ENCODE measurements around the gene MBNL2. TPM values are rescaled to one million over a fixed set of nuclear protein-coding genes. Genes with fewer than 3 reads are reported as not detected.

Gene MBNL2
- total RNA-seq, 1 donor from 2014 or later, result 16.9 TPM

- no peak for DNase-seq (ENCODE audit: low read depth, low spot score)
- peak overlapping the region; percentile 16 for H3K27ac Mint-ChIP-seq (ENCODE audit: unreplicated experiment)
- no peak overlapping the region for H3K4me3 Mint-ChIP-seq
- TF ChIP-seq, protein P1, sequence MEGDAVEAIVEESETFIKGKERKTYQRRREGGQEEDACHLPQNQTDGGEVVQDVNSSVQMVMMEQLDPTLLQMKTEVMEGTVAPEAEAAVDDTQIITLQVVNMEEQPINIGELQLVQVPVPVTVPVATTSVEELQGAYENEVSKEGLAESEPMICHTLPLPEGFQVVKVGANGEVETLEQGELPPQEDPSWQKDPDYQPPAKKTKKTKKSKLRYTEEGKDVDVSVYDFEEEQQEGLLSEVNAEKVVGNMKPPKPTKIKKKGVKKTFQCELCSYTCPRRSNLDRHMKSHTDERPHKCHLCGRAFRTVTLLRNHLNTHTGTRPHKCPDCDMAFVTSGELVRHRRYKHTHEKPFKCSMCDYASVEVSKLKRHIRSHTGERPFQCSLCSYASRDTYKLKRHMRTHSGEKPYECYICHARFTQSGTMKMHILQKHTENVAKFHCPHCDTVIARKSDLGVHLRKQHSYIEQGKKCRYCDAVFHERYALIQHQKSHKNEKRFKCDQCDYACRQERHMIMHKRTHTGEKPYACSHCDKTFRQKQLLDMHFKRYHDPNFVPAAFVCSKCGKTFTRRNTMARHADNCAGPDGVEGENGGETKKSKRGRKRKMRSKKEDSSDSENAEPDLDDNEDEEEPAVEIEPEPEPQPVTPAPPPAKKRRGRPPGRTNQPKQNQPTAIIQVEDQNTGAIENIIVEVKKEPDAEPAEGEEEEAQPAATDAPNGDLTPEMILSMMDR (conservative IDR thresholded peaks at IDR 0.05), result no peak
- H3K4me1 Mint-ChIP-seq, result peaks cover 72% of the 10 kb centered on the region
- H3K27me3 Mint-ChIP-seq (ENCODE audit: low read depth), result no peaks in the 10 kb centered on the region
- peaks cover 2% of the 10 kb centered on the region for H3K9me3 Mint-ChIP-seq
- H3K36me3 Mint-ChIP-seq (ENCODE audit: low read depth), result peaks cover 8% of the 10 kb centered on the region
Measured at GRCh38 chr13:97264663-97265062, 42.5 kb downstream of the MBNL2 start.

DNA sequence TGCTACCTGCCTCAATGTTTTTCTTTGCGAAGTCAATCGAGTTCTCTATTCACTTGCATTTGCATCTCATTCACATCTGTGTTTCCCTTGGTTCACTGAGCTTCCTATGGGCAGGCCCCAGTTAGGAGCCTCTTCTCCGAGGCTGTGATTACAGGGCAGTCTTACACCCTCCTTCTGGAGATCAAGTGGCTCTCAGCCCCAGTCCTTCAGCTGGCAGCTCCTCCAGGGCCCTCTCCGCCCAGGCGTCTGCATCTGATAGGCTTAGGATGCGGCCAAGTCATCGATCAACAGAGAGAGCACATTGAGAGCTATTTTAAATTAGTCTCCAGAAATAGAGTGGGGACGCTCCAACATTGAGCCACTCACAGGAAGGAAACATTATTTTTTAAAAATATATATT lies 44.2 kb downstream of the MBNL2 start:
- Mint-ChIP-seq H3K4me1 (peaks cover 55% of the 10 kb centered on the region), H3K27me3 (ENCODE audit: low read depth) (no peaks in the 10 kb centered on the region), H3K4me3 (no peak overlapping the region), H3K27ac (ENCODE audit: unreplicated experiment) (no peak overlapping the region), H3K36me3 (ENCODE audit: low read depth) (peaks cover 5% of the 10 kb centered on the region), H3K9me3 (peaks cover 2% of the 10 kb centered on the region)
- TF ChIP-seq, protein P1 (conservative IDR thresholded peaks at IDR 0.05), result no peak
- no peak for DNase-seq (ENCODE audit: low read depth, low spot score)

- Mint-ChIP-seq H3K4me3 (no peak overlapping the region), H3K36me3 (ENCODE audit: low read depth) (peaks cover 5% of the 10 kb centered on the region), H3K27ac (ENCODE audit: unreplicated experiment) (no peak overlapping the region)
Measured at GRCh38 chr13:97266772-97267417, 44.8 kb downstream of the MBNL2 start.

DNA sequence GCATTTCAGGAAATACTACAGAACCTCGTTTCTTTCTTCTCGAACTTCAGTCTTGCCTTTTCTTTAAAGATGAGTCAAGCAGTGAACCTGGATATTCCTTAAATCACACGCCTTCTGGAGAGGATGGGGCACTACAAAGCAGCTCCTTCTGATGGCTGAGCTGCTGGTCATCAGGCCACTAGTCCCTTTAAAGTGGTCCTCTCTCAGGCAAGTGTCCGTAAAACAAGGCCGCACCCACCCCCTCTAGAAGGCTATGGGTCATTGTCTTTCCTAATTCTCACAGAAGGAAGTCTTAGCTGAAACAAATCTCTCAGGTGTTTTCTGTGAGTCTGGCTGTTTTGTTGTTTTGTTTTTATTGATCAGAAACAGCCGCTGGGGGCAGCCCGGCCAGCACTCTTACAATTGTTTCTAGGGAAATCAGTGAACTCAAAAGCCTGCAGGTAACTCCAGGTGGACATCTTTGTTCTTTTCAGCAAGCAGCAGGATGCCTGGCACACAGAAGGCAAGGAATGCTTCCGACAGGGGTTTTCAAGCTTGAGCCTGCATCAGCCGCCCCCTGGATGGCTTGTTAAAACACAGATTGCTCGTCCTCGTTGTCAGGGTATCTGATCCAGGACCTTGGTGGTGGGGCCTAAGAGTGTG lies 45.4 kb downstream of the MBNL2 start:
- TF ChIP-seq, protein P1 (conservative IDR thresholded peaks at IDR 0.05), result no peak
- Mint-ChIP-seq H3K27ac (ENCODE audit: unreplicated experiment) (no peak overlapping the region), H3K4me1 (peaks cover 48% of the 10 kb centered on the region), H3K4me3 (no peak overlapping the region), H3K27me3 (ENCODE audit: low read depth) (no peaks in the 10 kb centered on the region), H3K9me3 (peaks cover 2% of the 10 kb centered on the region), H3K36me3 (ENCODE audit: low read depth) (peaks cover 5% of the 10 kb centered on the region)
- no peak for DNase-seq (ENCODE audit: low read depth, low spot score)

More at GRCh38 chr13:97266772-97267417, 44.8 kb downstream of the MBNL2 start:
- H3K27me3 Mint-ChIP-seq (ENCODE audit: low read depth), result no peaks in the 10 kb centered on the region
- peaks cover 50% of the 10 kb centered on the region for H3K4me1 Mint-ChIP-seq
- no peak for DNase-seq (ENCODE audit: low read depth, low spot score)
- peaks cover 2% of the 10 kb centered on the region for H3K9me3 Mint-ChIP-seq
- TF ChIP-seq, protein P1 (conservative IDR thresholded peaks at IDR 0.05), result no peak

DNA sequence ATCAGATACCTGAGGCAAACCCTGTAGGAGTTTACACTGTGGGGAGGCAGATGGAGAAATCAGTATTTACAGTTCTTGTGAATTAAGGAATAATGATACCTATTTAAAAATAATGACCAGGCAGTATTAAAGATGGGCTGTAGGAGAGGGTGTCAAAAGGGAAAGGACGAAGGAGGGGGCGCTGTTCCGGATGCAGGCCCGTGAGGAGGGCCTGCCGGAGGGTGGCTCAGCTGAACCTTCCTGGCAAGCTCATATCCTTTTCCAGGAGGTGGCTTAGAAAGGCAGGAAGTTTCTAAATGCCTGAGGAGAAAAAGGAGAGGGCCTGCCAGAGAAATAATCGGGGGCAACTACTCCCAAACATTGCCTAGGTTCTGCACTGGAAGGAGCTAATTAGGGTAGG lies 46.6 kb downstream of the MBNL2 start:
- Mint-ChIP-seq H3K4me1 (peaks cover 43% of the 10 kb centered on the region), H3K36me3 (ENCODE audit: low read depth) (peaks cover 2% of the 10 kb centered on the region), H3K9me3 (peaks cover 2% of the 10 kb centered on the region), H3K27ac (ENCODE audit: unreplicated experiment) (peak overlapping the region; percentile 55), H3K4me3 (no peak overlapping the region), H3K27me3 (ENCODE audit: low read depth) (no peaks in the 10 kb centered on the region)
- no peak for DNase-seq (ENCODE audit: low read depth, low spot score)
- TF ChIP-seq, protein P1 (conservative IDR thresholded peaks at IDR 0.05), result no peak

All from neural crest cell (in vitro differentiated cells).